ENCODE data around the gene VCAN.

VCAN gene

GRCh38 chr5:83470526-83471404 lies 779 bp upstream of the VCAN start:
- Histone ChIP-seq H3K4me3 (ENCODE audit: low read depth, low read length) (peak overlapping the region; percentile 83), H3K36me3 (ENCODE audit: control insufficient read depth, insufficient read depth, low read length) (no peaks in the 10 kb centered on the region), H3K4me1 (ENCODE audit: control insufficient read depth, insufficient read depth, low read length) (peaks cover 32% of the 10 kb centered on the region), H3K9ac (ENCODE audit: low read depth, low read length) (no peak overlapping the region), H3K27me3 (ENCODE audit: control insufficient read depth, insufficient read depth, low read length) (no peaks in the 10 kb centered on the region), H3K9me3 (ENCODE audit: control insufficient read depth, insufficient read depth, low read length) (no peaks in the 10 kb centered on the region)

- Histone ChIP-seq H3K9me3 (ENCODE audit: control insufficient read depth, insufficient read depth, low read length) (no peaks in the 10 kb centered on the region), H3K9ac (ENCODE audit: low read depth, low read length) (peak overlapping the region; percentile 68), H3K27me3 (ENCODE audit: control insufficient read depth, insufficient read depth, low read length) (no peaks in the 10 kb centered on the region), H3K4me3 (ENCODE audit: low read depth, low read length) (peak overlapping the region; percentile 83), H3K4me1 (ENCODE audit: control insufficient read depth, insufficient read depth, low read length) (peaks cover 27% of the 10 kb centered on the region), H3K36me3 (ENCODE audit: control insufficient read depth, insufficient read depth, low read length) (no peaks in the 10 kb centered on the region)
Observed at GRCh38 chr5:83472213-83472507, 616 bp downstream of the VCAN start.

- Histone ChIP-seq H3K9ac (ENCODE audit: low read depth, low read length) (peak overlapping the region; percentile 68), H3K4me3 (ENCODE audit: low read depth, low read length) (peak overlapping the region; percentile 83), H3K9me3 (ENCODE audit: control insufficient read depth, insufficient read depth, low read length) (no peaks in the 10 kb centered on the region), H3K27me3 (ENCODE audit: control insufficient read depth, insufficient read depth, low read length) (no peaks in the 10 kb centered on the region), H3K36me3 (ENCODE audit: control insufficient read depth, insufficient read depth, low read length) (no peaks in the 10 kb centered on the region), H3K4me1 (ENCODE audit: control insufficient read depth, insufficient read depth, low read length) (peaks cover 22% of the 10 kb centered on the region)
Observed at GRCh38 chr5:83472508-83473345, 1.2 kb downstream of the VCAN start.

- H3K4me3 ChIP-seq (ENCODE audit: low read depth, low read length): peak overlapping the region; percentile 83
Observed at GRCh38 chr5:83473346-83474160, 2.0 kb downstream of the VCAN start.

GRCh38 chr5:83474161-83474796 lies 2.7 kb downstream of the VCAN start:
- H3K9ac ChIP-seq (ENCODE audit: low read depth, low read length): no peak overlapping the region

More at GRCh38 chr5:83473346-83474160, 2.0 kb downstream of the VCAN start:
- no peaks in the 10 kb centered on the region for H3K36me3 ChIP-seq (ENCODE audit: control insufficient read depth, insufficient read depth, low read length)
- peaks cover 19% of the 10 kb centered on the region for H3K4me1 ChIP-seq (ENCODE audit: control insufficient read depth, insufficient read depth, low read length)
- H3K9me3 ChIP-seq (ENCODE audit: control insufficient read depth, insufficient read depth, low read length): no peaks in the 10 kb centered on the region
- H3K27me3 ChIP-seq (ENCODE audit: control insufficient read depth, insufficient read depth, low read length): no peaks in the 10 kb centered on the region
- no peak overlapping the region for H3K9ac ChIP-seq (ENCODE audit: low read depth, low read length)

GRCh38 chr5:83474991-83475390 lies 3.4 kb downstream of the VCAN start:
- Histone ChIP-seq H3K4me1 (ENCODE audit: control insufficient read depth, insufficient read depth, low read length) (peaks cover 16% of the 10 kb centered on the region), H3K9me3 (ENCODE audit: control insufficient read depth, insufficient read depth, low read length) (no peaks in the 10 kb centered on the region), H3K9ac (ENCODE audit: low read depth, low read length) (no peak overlapping the region), H3K36me3 (ENCODE audit: control insufficient read depth, insufficient read depth, low read length) (no peaks in the 10 kb centered on the region), H3K4me3 (ENCODE audit: low read depth, low read length) (peak overlapping the region; percentile 72), H3K27me3 (ENCODE audit: control insufficient read depth, insufficient read depth, low read length) (no peaks in the 10 kb centered on the region)

More at GRCh38 chr5:83474161-83474796, 2.7 kb downstream of the VCAN start:
- Histone ChIP-seq H3K36me3 (ENCODE audit: control insufficient read depth, insufficient read depth, low read length) (no peaks in the 10 kb centered on the region), H3K4me3 (ENCODE audit: low read depth, low read length) (peak overlapping the region; percentile 72), H3K4me1 (ENCODE audit: control insufficient read depth, insufficient read depth, low read length) (peaks cover 19% of the 10 kb centered on the region), H3K27me3 (ENCODE audit: control insufficient read depth, insufficient read depth, low read length) (no peaks in the 10 kb centered on the region), H3K9me3 (ENCODE audit: control insufficient read depth, insufficient read depth, low read length) (no peaks in the 10 kb centered on the region)

GRCh38 chr5:83475391-83475863 lies 3.9 kb downstream of the VCAN start:
- H3K36me3 ChIP-seq (ENCODE audit: control insufficient read depth, insufficient read depth, low read length): no peaks in the 10 kb centered on the region
- no peaks in the 10 kb centered on the region for H3K27me3 ChIP-seq (ENCODE audit: control insufficient read depth, insufficient read depth, low read length)
- no peaks in the 10 kb centered on the region for H3K9me3 ChIP-seq (ENCODE audit: control insufficient read depth, insufficient read depth, low read length)
- H3K4me1 ChIP-seq (ENCODE audit: control insufficient read depth, insufficient read depth, low read length): peaks cover 14% of the 10 kb centered on the region
- H3K9ac ChIP-seq (ENCODE audit: low read depth, low read length): no peak overlapping the region
- peak overlapping the region; percentile 72 for H3K4me3 ChIP-seq (ENCODE audit: low read depth, low read length)

- Histone ChIP-seq H3K9me3 (ENCODE audit: control insufficient read depth, insufficient read depth, low read length) (no peaks in the 10 kb centered on the region), H3K36me3 (ENCODE audit: control insufficient read depth, insufficient read depth, low read length) (no peaks in the 10 kb centered on the region), H3K4me3 (ENCODE audit: low read depth, low read length) (peak overlapping the region; percentile 72), H3K9ac (ENCODE audit: low read depth, low read length) (no peak overlapping the region), H3K4me1 (ENCODE audit: control insufficient read depth, insufficient read depth, low read length) (peaks cover 12% of the 10 kb centered on the region), H3K27me3 (ENCODE audit: control insufficient read depth, insufficient read depth, low read length) (no peaks in the 10 kb centered on the region)
Observed at GRCh38 chr5:83475935-83476814, 4.6 kb downstream of the VCAN start.

GRCh38 chr5:83482961-83483360 lies 11.4 kb downstream of the VCAN start:
- Histone ChIP-seq H3K36me3 (ENCODE audit: control insufficient read depth, insufficient read depth, low read length) (peaks cover 15% of the 10 kb centered on the region), H3K9ac (ENCODE audit: low read depth, low read length) (no peak overlapping the region), H3K9me3 (ENCODE audit: control insufficient read depth, insufficient read depth, low read length) (no peaks in the 10 kb centered on the region), H3K4me3 (ENCODE audit: low read depth, low read length) (no peak overlapping the region), H3K27me3 (ENCODE audit: control insufficient read depth, insufficient read depth, low read length) (no peaks in the 10 kb centered on the region), H3K4me1 (ENCODE audit: control insufficient read depth, insufficient read depth, low read length) (peaks cover 9% of the 10 kb centered on the region)

- H3K4me1 ChIP-seq (ENCODE audit: control insufficient read depth, insufficient read depth, low read length): peaks cover 9% of the 10 kb centered on the region
- H3K9ac ChIP-seq (ENCODE audit: low read depth, low read length): no peak overlapping the region
- no peak overlapping the region for H3K4me3 ChIP-seq (ENCODE audit: low read depth, low read length)
- no peaks in the 10 kb centered on the region for H3K27me3 ChIP-seq (ENCODE audit: control insufficient read depth, insufficient read depth, low read length)
- H3K9me3 ChIP-seq (ENCODE audit: control insufficient read depth, insufficient read depth, low read length): no peaks in the 10 kb centered on the region
- peaks cover 15% of the 10 kb centered on the region for H3K36me3 ChIP-seq (ENCODE audit: control insufficient read depth, insufficient read depth, low read length)
Observed at GRCh38 chr5:83484294-83484693, 12.8 kb downstream of the VCAN start.
